ENCODE results near the gene BBS9.

The BBS9 gene

GRCh38 chr7:33639552-33640197 lies 510.3 kb downstream of the BBS9 start:
- no peak overlapping the region for H3K4me3 ChIP-seq
- no peaks in the 10 kb centered on the region for H3K27me3 ChIP-seq
- no peaks in the 10 kb centered on the region for H3K9me3 ChIP-seq
- H4K20me1 ChIP-seq: no peaks in the 10 kb centered on the region
- no peak for TF ChIP-seq Cebpa-rat (IDR thresholded peaks at IDR 0.05)
- H3K27ac ChIP-seq: no peak overlapping the region
- H3K36me3 ChIP-seq: no peaks in the 10 kb centered on the region
- no peaks in the 10 kb centered on the region for H3K4me1 ChIP-seq
- H3K4me2 ChIP-seq: no peak overlapping the region
- H3K9ac ChIP-seq: no peak overlapping the region

GRCh38 chr7:33640741-33641140 lies 511.4 kb downstream of the BBS9 start:
- Histone ChIP-seq H3K36me3 (no peaks in the 10 kb centered on the region), H3K4me3 (no peak overlapping the region), H3K4me1 (no peaks in the 10 kb centered on the region), H4K20me1 (no peaks in the 10 kb centered on the region), H3K9ac (no peak overlapping the region), H3K9me3 (no peaks in the 10 kb centered on the region), H3K27me3 (no peaks in the 10 kb centered on the region), H3K4me2 (no peak overlapping the region), H3K27ac (no peak overlapping the region)
- TF ChIP-seq Cebpa-rat (IDR thresholded peaks at IDR 0.05): no peak

- Histone ChIP-seq H3K4me2 (no peak overlapping the region), H3K9me3 (no peaks in the 10 kb centered on the region), H3K4me1 (no peaks in the 10 kb centered on the region), H3K27ac (no peak overlapping the region), H4K20me1 (no peaks in the 10 kb centered on the region), H3K9ac (no peak overlapping the region), H3K4me3 (no peak overlapping the region), H3K36me3 (no peaks in the 10 kb centered on the region), H3K27me3 (no peaks in the 10 kb centered on the region)
- no peak for TF ChIP-seq Cebpa-rat (IDR thresholded peaks at IDR 0.05)
These were observed 512.9 kb downstream of the BBS9 start for GRCh38 chr7:33642312-33642711.

GRCh38 chr7:33643530-33643929 lies 514.2 kb downstream of the BBS9 start:
- Histone ChIP-seq H3K4me3 (no peak overlapping the region), H3K9me3 (no peaks in the 10 kb centered on the region), H3K36me3 (no peaks in the 10 kb centered on the region), H4K20me1 (no peaks in the 10 kb centered on the region), H3K27me3 (no peaks in the 10 kb centered on the region), H3K9ac (no peak overlapping the region), H3K4me1 (no peaks in the 10 kb centered on the region), H3K27ac (no peak overlapping the region), H3K4me2 (no peak overlapping the region)
- TF ChIP-seq Cebpa-rat (IDR thresholded peaks at IDR 0.05): no peak

- H3K4me2 ChIP-seq: no peak overlapping the region
These were observed 515.1 kb downstream of the BBS9 start for GRCh38 chr7:33644489-33644888.

GRCh38 chr7:33645104-33645503 lies 515.7 kb downstream of the BBS9 start:
- TF ChIP-seq Cebpa-rat (IDR thresholded peaks at IDR 0.05): no peak
- no peak overlapping the region for H3K27ac ChIP-seq

More at GRCh38 chr7:33644489-33644888, 515.1 kb downstream of the BBS9 start:
- H3K36me3 ChIP-seq: no peaks in the 10 kb centered on the region
- no peak overlapping the region for H3K9ac ChIP-seq
- no peak overlapping the region for H3K27ac ChIP-seq
- no peaks in the 10 kb centered on the region for H3K27me3 ChIP-seq
- no peak for TF ChIP-seq Cebpa-rat (IDR thresholded peaks at IDR 0.05)
- no peaks in the 10 kb centered on the region for H3K9me3 ChIP-seq
- H3K4me1 ChIP-seq: no peaks in the 10 kb centered on the region
- H3K4me3 ChIP-seq: no peak overlapping the region
- H4K20me1 ChIP-seq: no peaks in the 10 kb centered on the region

GRCh38 chr7:33646166-33646565 lies 516.8 kb downstream of the BBS9 start:
- H3K36me3 ChIP-seq: no peaks in the 10 kb centered on the region
- H3K27me3 ChIP-seq: no peaks in the 10 kb centered on the region
- TF ChIP-seq Cebpa-rat (IDR thresholded peaks at IDR 0.05): no peak
- H3K4me1 ChIP-seq: no peaks in the 10 kb centered on the region
- H3K27ac ChIP-seq: no peak overlapping the region
- H3K9ac ChIP-seq: no peak overlapping the region
- no peaks in the 10 kb centered on the region for H3K9me3 ChIP-seq
- H3K4me2 ChIP-seq: no peak overlapping the region
- H4K20me1 ChIP-seq: no peaks in the 10 kb centered on the region
- no peak overlapping the region for H3K4me3 ChIP-seq

More at GRCh38 chr7:33645104-33645503, 515.7 kb downstream of the BBS9 start:
- no peaks in the 10 kb centered on the region for H3K27me3 ChIP-seq
- H3K9me3 ChIP-seq: no peaks in the 10 kb centered on the region
- no peaks in the 10 kb centered on the region for H3K36me3 ChIP-seq
- no peak overlapping the region for H3K4me3 ChIP-seq
- no peak overlapping the region for H3K4me2 ChIP-seq
- no peaks in the 10 kb centered on the region for H3K4me1 ChIP-seq
- no peaks in the 10 kb centered on the region for H4K20me1 ChIP-seq
- H3K9ac ChIP-seq: no peak overlapping the region

- no peaks in the 10 kb centered on the region for H3K36me3 ChIP-seq
- H3K9me3 ChIP-seq: no peaks in the 10 kb centered on the region
- no peak overlapping the region for H3K4me2 ChIP-seq
- H3K4me3 ChIP-seq: no peak overlapping the region
- no peaks in the 10 kb centered on the region for H3K27me3 ChIP-seq
- H3K4me1 ChIP-seq: no peaks in the 10 kb centered on the region
- H3K9ac ChIP-seq: no peak overlapping the region
- H3K27ac ChIP-seq: no peak overlapping the region
- no peaks in the 10 kb centered on the region for H4K20me1 ChIP-seq
- no peak for TF ChIP-seq Cebpa-rat (IDR thresholded peaks at IDR 0.05)
These were observed 517.6 kb downstream of the BBS9 start for GRCh38 chr7:33646891-33647391.

GRCh38 chr7:33649476-33650441 lies 520.4 kb downstream of the BBS9 start:
- TF ChIP-seq Cebpa-rat (IDR thresholded peaks at IDR 0.05): no peak
- no peak overlapping the region for H3K4me2 ChIP-seq

GRCh38 chr7:33650828-33651227 lies 521.5 kb downstream of the BBS9 start:
- H3K27ac ChIP-seq: no peak overlapping the region
- no peaks in the 10 kb centered on the region for H3K36me3 ChIP-seq
- no peaks in the 10 kb centered on the region for H3K4me1 ChIP-seq
- H3K27me3 ChIP-seq: no peaks in the 10 kb centered on the region
- H3K9ac ChIP-seq: no peak overlapping the region
- no peak overlapping the region for H3K4me3 ChIP-seq
- no peaks in the 10 kb centered on the region for H4K20me1 ChIP-seq
- no peak for TF ChIP-seq Cebpa-rat (IDR thresholded peaks at IDR 0.05)
- H3K9me3 ChIP-seq: no peaks in the 10 kb centered on the region
- no peak overlapping the region for H3K4me2 ChIP-seq

More at GRCh38 chr7:33649476-33650441, 520.4 kb downstream of the BBS9 start:
- H3K9me3 ChIP-seq: no peaks in the 10 kb centered on the region
- H4K20me1 ChIP-seq: no peaks in the 10 kb centered on the region
- no peaks in the 10 kb centered on the region for H3K27me3 ChIP-seq
- no peaks in the 10 kb centered on the region for H3K4me1 ChIP-seq
- H3K36me3 ChIP-seq: no peaks in the 10 kb centered on the region
- no peak overlapping the region for H3K4me3 ChIP-seq
- no peak overlapping the region for H3K9ac ChIP-seq
- no peak overlapping the region for H3K27ac ChIP-seq

Measured in BLaER1 (cell line).